ENCODE measurements around the gene HPS5. TPM values are rescaled to one million over a fixed set of nuclear protein-coding genes. Genes with fewer than 3 reads are reported as not detected.
"Not testable (repeated sequence)": the region's sequence is repeated elsewhere in the genome, so short reads cannot be mapped to it uniquely, and the experiment has no call there.

Gene HPS5
- total RNA-seq, 2 donors from 2014 or later = 12.8 to 16.4 TPM

- intact Hi-C loops (cut with DNase I) = no loop called here
- DNase-seq (ENCODE audit: low spot score) = no peak
These were observed 33.0 kb downstream of the HPS5 start for GRCh38 chr11:18288911-18289310.

DNA sequence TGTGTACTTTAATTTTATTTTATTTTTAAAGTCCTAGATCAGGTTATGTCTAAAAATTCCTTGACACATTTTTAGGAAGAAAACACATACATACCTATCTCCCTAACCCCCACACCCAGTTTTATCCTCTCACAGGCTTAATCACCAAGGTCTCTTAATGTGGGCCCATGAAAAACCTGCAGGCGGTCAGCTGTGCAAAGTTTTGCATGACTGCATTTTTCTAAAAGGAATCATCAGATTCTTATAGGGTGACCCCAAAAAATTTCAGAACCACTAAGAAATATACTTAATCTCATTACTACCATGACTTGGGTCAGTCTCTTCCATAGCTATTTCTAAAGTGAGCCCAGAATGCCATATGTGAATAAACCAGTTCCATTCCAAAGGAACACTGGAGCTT is 36.1 kb downstream of the HPS5 start:
- intact Hi-C loops (cut with DNase I) = no loop called here

GRCh38 chr11:18282626-18283025 is 39.3 kb downstream of the HPS5 start:
- no peak for DNase-seq (ENCODE audit: low spot score)
- intact Hi-C loops (cut with DNase I) = no loop called here

More for the DNA sequence above, 36.1 kb downstream of the HPS5 start:
- no peak for DNase-seq (ENCODE audit: low spot score)

DNA sequence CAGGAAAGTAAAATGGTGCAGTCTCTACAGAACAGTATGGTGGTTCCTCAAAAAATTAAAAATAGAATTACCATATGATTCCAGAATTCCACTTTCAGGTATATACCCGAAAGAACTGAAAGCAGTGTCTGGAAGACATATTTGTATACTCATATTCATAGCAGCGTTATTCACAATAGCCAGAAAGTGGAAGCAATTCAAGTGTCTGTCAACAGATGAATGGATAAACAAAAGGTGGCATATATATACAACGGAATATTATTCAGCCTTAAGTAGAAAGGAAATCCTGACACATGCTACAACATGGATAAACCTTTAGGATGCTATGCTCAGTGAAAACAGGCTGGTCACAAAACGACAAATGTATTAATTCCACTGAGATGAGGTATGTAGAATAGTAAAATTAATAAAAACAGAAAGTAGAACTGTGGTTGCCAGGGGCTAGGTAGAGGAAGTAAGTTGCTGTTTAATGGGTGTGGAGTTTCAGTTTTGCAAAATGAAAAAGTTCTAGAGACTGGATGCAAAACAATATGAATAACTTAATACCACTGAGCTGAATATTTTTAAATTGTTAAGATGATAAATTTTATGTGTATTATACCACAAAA is 41.4 kb downstream of the HPS5 start:
- intact Hi-C loops (cut with DNase I) = no loop called here
- no peak for DNase-seq (ENCODE audit: low spot score)

DNA sequence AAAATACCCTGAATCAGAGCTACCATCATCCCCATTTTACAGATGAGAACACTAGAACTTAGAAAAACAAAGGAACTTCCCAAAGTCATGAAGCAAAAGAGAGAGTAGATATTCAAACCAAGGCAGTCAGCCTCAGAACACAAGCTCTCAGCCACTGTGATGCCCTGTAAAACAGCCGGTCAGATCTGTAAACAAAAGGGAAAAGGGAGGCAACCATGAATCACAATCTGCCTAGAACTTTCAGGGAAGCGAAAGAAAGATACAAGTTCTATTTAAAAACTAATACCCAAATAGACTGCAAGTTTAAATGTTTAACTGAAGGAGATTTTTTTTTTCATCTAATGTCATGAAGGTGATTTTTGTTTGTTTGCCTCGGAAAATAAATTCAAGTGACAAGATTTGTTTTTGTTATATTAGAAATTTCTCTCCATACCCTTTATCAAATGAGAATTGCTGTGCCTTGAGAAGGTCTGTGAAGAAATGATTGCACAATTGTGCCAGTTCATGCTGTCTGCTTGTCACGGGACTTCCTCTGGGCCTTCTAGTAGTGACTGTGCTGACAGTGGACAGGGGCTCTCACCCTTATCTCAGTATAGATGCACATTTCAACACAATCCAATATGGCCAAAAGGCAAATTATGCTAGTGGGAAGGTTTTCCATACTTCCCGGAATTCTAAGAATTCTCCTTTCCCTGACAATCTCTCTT is 44.2 kb downstream of the HPS5 start:
- intact Hi-C loops (cut with DNase I) = no loop called here
- no peak for DNase-seq (ENCODE audit: low spot score)

DNA sequence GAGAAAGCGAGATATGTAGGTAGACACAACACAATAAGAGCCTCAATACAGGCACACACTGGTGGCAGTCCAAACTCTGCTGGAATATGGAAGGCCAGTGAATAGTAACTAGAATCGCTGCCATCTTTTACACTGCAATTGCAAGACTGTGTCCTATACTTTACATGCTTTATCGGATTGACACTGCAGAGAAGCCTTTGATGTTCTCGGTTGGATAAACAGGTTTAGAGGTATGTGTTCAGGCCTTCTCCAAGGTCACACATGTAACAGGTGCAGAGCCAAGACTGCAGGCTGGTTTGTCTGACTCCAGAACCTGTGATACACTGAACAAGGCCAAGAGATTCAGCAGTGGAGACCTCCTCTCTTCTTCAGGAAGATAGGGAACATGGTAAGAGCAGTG is 50.7 kb downstream of the HPS5 start:
- intact Hi-C loops (cut with DNase I) = no loop called here
- DNase-seq (ENCODE audit: low spot score) = no peak

GRCh38 chr11:18270102-18270501 is 51.8 kb downstream of the HPS5 start:
- no peak for DNase-seq (ENCODE audit: low spot score)
- intact Hi-C loops (cut with DNase I) = no loop called here

DNA sequence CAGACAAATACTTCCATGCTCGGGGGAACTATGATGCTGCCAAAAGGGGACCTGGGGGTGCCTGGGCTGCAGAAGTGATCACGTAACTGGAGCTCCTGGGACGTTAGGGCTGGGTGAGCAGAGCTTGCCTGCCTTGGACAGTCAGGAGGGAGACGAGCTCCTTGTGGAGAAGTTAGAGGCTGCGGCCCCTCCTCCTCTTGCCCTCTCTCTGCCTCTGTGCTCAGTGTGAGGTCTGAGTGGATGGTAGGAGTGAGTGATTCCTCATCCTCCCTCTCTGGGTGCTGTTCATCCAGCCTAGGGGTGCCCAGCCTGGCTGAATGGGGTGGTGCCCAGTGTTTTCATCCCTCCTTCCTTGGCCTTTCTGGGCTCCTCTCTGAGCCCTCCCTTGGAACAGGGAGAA is 52.7 kb downstream of the HPS5 start:
- DNase-seq (ENCODE audit: low spot score); intact Hi-C loops (cut with DNase I): not testable (repeated sequence)

DNA sequence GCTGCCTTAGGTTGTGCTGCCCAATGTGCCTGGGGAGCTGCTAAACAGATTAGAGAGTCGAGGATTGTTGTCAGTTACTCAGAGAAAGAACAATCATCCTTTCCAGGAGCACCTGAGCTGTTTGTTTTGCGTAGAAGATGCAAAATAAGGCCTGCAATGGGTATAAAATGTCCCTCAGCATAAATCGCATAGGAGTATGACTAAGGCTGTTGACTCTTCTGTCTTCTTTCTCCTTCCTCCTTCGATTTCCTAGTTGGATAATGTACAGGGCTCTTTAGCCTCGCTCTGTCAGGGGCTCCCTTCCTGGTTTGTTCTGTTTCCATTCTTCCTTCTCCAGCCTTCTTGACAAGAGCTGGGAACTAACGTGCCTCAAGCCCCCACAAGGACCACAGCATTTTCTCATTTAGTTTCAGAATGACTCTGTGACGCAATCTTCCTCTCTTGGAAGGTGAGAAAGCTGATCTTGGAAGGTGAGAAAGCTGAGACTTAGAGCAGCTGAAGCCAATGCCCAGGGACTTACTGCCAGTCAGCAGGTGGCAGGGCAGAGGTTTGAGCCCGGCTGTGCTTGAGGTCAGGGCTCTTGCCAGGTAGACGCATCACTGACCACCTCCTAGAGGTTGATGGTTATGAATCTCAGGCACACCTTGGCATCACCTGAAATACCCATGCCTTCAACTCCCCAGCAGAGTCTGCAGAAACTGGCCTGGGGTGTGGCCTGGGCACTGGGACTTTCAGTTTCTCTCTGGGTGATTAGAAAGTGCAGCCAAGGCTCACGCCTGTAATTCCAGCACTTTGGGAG is 54.4 kb downstream of the HPS5 start:
- DNase-seq (ENCODE audit: low spot score); intact Hi-C loops (cut with DNase I): not testable (repeated sequence)

GRCh38 chr11:18265949-18266348 is 56.0 kb downstream of the HPS5 start, which contains the start of gene SAA1:
Gene SAA1, plus strand, starts transcription at chr11:18266264. Its CDS starts 624 bp downstream, at chr11:18266888.
- intact Hi-C loops (cut with DNase I) = no loop called here
- no peak for DNase-seq (ENCODE audit: low spot score)

- no peak for DNase-seq (ENCODE audit: low spot score)
- intact Hi-C loops (cut with DNase I) = no loop called here
These were observed 57.0 kb downstream of the HPS5 start for GRCh38 chr11:18264677-18265555.

DNA sequence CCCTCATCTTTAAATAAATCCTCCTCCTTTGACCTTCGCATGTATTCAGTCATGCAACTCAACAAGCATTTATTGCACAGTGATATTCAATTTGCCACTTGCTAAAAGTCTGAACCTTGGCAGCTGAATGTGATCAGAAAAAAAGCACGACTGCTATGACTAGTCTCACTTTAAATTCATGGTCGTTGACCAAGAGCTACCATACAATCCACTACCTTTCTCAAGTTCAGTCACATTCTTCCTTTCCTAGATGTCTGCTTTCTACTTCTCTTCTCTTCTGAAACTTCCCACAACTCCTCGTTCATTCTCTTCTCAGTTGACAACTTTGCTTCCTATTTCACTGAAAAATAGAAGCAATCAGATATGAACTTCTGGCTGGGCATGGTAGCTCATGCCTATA is 57.9 kb downstream of the HPS5 start:
- no peak for DNase-seq (ENCODE audit: low spot score)
- intact Hi-C loops (cut with DNase I) = no loop called here

DNA sequence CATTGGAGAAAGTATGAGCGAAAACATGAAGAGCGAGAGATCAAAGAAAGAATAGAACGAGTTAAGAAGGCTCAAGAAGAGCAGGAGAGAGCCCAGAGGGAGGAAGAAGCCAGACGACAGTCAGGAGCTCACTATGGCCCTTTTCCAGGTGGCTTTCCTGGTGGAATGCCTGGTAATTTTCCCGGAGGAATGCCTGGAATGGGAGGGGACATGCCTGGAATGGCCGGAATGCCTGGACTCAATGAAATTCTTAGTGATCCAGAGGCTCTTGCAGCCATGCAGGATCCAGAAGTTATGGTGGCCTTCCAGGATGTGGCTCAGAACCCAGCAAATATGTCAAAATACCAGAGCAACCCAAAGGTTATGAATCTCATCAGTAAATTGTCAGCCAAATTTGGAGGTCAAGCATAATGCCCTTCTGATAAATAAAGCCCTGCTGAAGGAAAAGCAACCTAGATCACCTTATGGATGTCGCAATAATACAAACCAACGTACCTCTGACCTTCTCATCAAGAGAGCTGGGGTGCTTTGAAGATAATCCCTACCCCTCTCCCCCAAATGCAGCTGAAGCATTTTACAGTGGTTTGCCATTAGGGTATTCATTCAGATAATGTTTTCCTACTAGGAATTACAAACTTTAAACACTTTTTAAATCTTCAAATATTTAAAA is 59.1 kb downstream of the HPS5 start:
- DNase-seq (ENCODE audit: low spot score); intact Hi-C loops (cut with DNase I): not testable (repeated sequence)

DNA sequence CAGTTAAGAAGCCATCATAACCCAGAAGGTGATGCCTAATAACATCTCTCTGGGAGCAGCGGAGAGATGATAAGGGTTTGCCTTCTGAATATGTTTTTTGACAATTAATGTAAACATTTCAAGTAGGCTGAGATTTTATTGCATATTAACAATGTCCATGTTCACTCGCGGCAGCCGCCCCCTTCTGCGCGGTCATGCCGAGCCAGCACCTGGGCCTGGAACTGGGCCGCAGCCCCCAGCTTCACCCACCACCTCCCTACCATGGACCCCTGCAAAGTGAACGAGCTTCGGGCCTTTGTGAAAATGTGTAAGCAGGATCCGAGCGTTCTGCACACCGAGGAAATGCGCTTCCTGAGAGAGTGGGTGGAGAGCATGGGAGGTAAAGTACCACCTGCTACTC is 60.2 kb downstream of the HPS5 start:
- intact Hi-C loops (cut with DNase I) = no loop called here
- no peak for DNase-seq (ENCODE audit: low spot score)

DNA sequence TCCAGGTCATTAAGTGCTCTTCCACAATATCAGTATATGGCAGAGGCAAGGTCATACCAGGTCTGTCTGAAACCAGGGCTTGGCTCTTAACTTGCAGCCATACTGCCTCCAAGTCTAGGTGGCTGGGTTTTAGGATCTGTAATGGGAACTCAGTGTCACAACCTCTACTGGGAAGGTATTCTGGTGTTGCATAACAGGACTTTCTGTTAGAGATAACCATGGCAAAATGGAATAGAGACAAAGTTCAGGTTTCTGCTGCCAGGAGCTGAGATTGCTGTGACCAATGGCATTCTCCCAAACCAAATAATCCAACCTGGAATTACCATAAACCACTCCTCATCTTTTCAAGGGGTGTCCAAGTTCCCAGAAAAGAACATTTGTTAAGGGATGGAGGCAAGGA is 62.7 kb downstream of the HPS5 start:
- DNase-seq (ENCODE audit: low spot score) = no peak
- intact Hi-C loops (cut with DNase I) = no loop called here

DNA sequence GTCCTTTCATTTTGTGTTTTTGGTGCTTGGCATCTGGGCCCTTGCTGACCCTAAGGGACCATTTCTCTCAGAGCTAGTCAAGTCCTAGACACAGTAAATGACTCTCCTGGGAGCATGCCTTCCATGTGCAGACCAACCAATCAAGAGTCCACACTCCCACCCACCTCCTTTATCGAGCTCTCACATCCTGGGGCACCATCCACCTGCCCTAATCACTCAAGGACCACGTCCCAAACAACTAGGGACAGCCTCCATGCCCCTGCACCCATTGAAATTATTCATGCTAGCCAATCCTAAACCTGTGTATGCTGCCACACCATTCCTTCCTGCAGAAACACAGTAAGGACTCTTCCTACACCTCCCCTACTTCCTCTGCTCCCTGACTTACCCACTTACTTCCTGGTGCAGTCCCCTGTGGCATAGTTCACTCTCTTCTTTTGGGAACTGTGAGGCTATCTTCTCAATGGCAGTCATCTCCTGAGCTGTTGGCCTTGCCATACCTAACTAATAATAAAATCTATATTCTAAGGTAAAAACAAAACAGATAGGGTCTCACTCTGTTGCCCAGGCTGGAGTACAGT is 67.1 kb downstream of the HPS5 start:
- intact Hi-C loops (cut with DNase I) = loop anchor here in 1 of 2 donors (5.0 kb wide), 1 partner anchor 993 kb away; no protein-coding TSS in a partner anchor
- no peak for DNase-seq (ENCODE audit: low spot score)

GRCh38 chr11:18253778-18254338 is 68.1 kb downstream of the HPS5 start:
- no peak for DNase-seq (ENCODE audit: low spot score)
- intact Hi-C loops (cut with DNase I) = loop anchor here in 1 of 2 donors (5.0 kb wide), 1 partner anchor 992 kb away; no protein-coding TSS in a partner anchor

GRCh38 chr11:18253233-18253632 is 68.7 kb downstream of the HPS5 start:
- intact Hi-C loops (cut with DNase I) = loop anchor here in 1 of 2 donors (5.0 kb wide), 1 partner anchor 991 kb away; no protein-coding TSS in a partner anchor
- no peak for DNase-seq (ENCODE audit: low spot score)
